DND-41 (cell line): ENCODE results near the gene TAF4.

ENCODE experiments used
- CTCF ChIP-seq: IDR thresholded peaks from 2 replicates; pipeline ENCODE4 v1.5.1; 2012; ENCODE audit warnings: borderline replicate concordance, low read length, moderate library complexity, mild to moderate bottlenecking; ENCODE audit not compliant: poor library complexity, severe bottlenecking; ENCODE audit errors: extremely low read depth
- EZH2 ChIP-seq: IDR thresholded peaks from 3 replicates; pipeline ENCODE4 v1.6.1; 2012; ENCODE audit warnings: borderline replicate concordance, low read depth, mild to moderate bottlenecking, moderate library complexity, low read length, inconsistent platforms; ENCODE audit not compliant: severe bottlenecking

DNA sequence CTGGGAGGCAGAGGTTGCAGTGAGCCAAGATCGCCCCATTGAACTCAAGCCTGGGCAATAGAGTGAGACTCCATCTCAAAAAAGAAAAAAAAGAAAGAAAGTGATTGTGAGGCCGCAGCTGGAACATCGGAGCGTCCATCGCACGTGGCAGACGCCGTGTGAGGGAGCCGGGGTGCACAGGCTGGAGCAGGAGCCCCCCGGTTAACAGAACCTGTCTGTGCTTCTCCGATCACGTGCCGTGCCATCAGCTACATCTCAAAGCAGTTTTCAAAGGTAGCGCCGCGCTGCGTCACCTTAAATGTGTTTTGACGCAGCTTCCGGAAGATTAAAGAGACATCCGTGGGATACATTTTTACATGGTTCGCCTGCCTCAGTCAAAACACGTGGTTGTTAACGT, 138.9 kb downstream of the TAF4 start:
- TF ChIP-seq CTCF (no peak), EZH2 (no peak)
